GM23338 (cell line): ENCODE measurements around the gene COG7. TPM values are rescaled to one million over a fixed set of nuclear protein-coding genes. Genes with fewer than 3 reads are reported as not detected.

Experiments
- ATAC-seq: fragments of 200-7000 bp; cut with Tn5 transposase; 3 replicates; pipeline ENCODE4 v1.9.1; 2020
- DNase-seq: peaks from one replicate; pipeline ENCODE4 v3.0.0-alpha.2; 2015; ENCODE audit warnings: low spot score
- H2AFZ ChIP-seq: fragments of 200-600 bp; sonication (generic); 2 replicates; pipeline ENCODE4 v1.8.0; 2016; ENCODE audit warnings: antibody characterized with exemption, mild to moderate bottlenecking, moderate library complexity
- H3F3A ChIP-seq: fragments of 200-600 bp; sonication (generic); replicated peaks from 2 replicates; pipeline ENCODE4 v1.8.0; 2017; ENCODE audit warnings: antibody characterized with exemption, mixed run types, low read depth
- H3K27ac ChIP-seq: fragments of 200-600 bp; sonication (generic); 2 replicates; pipeline ENCODE4 v1.6.1; 2016; ENCODE audit warnings: low read depth
- H3K27me3 ChIP-seq: fragments of 200-600 bp; sonication (generic); 2 replicates; pipeline ENCODE4 v1.8.0; 2016; ENCODE audit warnings: mild to moderate bottlenecking, mixed run types, moderate library complexity; ENCODE audit not compliant: insufficient read depth
- H3K36me3 ChIP-seq: fragments of 200-600 bp; sonication (generic); 2 replicates; pipeline ENCODE4 v1.8.0; 2016; ENCODE audit warnings: mild to moderate bottlenecking; ENCODE audit not compliant: insufficient read depth
- H3K4me1 ChIP-seq: fragments of 200-600 bp; sonication (generic); 2 replicates; pipeline ENCODE4 v1.8.0; 2016; ENCODE audit warnings: mild to moderate bottlenecking, moderate library complexity; ENCODE audit not compliant: insufficient read depth
- H3K4me2 ChIP-seq: fragments of 200-600 bp; sonication (generic); 2 replicates; pipeline ENCODE4 v1.7.1; 2017; ENCODE audit warnings: mixed run types
- H3K4me3 ChIP-seq: fragments of 200-600 bp; sonication (generic); 2 replicates; pipeline ENCODE4 v1.6.1; 2016; ENCODE audit warnings: mixed run types
- H3K79me2 ChIP-seq: fragments of 200-600 bp; sonication (generic); replicated peaks from 2 replicates; pipeline ENCODE4 v1.8.0; 2017; ENCODE audit warnings: mild to moderate bottlenecking; ENCODE audit not compliant: insufficient read depth
- H3K9me2 ChIP-seq: fragments of 200-600 bp; sonication (generic); 2 replicates; pipeline ENCODE4 v1.8.0; 2017; ENCODE audit not compliant: insufficient read depth
- H4K20me1 ChIP-seq: fragments of 200-600 bp; sonication (generic); replicated peaks from 2 replicates; pipeline ENCODE4 v1.8.0; 2017; ENCODE audit warnings: mild to moderate bottlenecking; ENCODE audit not compliant: insufficient read depth
- H3K27ac Mint-ChIP-seq: 2 replicates; pipeline ENCODE4 v1.8.0; 2020; ENCODE audit warnings: inconsistent platforms, mild to moderate bottlenecking, moderate library complexity, mixed read lengths
- H3K27me3 Mint-ChIP-seq: 3 replicates; pipeline ENCODE4 v1.8.0; 2022; ENCODE audit warnings: low read depth, mild to moderate bottlenecking, moderate library complexity, mixed read lengths, inconsistent platforms; ENCODE audit not compliant: insufficient read depth, poor library complexity
- H3K36me3 Mint-ChIP-seq: 3 replicates; pipeline ENCODE4 v1.8.0; 2021; ENCODE audit warnings: low read depth, mild to moderate bottlenecking, inconsistent platforms, moderate library complexity, mixed read lengths
- H3K4me1 Mint-ChIP-seq: 3 replicates; pipeline ENCODE4 v1.8.0; 2020; ENCODE audit warnings: mild to moderate bottlenecking, inconsistent platforms, mixed read lengths
- H3K4me3 Mint-ChIP-seq: 3 replicates; pipeline ENCODE4 v1.8.0; 2021; ENCODE audit warnings: moderate library complexity, mild to moderate bottlenecking, inconsistent platforms, mixed read lengths
- H3K9me3 Mint-ChIP-seq: 3 replicates; pipeline ENCODE4 v1.8.0; 2020; ENCODE audit warnings: moderate library complexity, mild to moderate bottlenecking, inconsistent platforms, mixed read lengths
- CREB1 ChIP-seq: fragments of 250-450 bp; sonication (Bioruptor Pico); IDR thresholded peaks from 2 replicates; pipeline ENCODE4 v1.5.0; 2020; ENCODE audit warnings: low read depth, mild to moderate bottlenecking, moderate library complexity
- CTCF ChIP-seq, 2 experiments: fragments of 200-600 bp in 1 of 2; sonication (generic) in 1 of 2; conservative IDR thresholded peaks; 2 replicates each; pipeline versions ENCODE4 v1.5.1 to v1.6.1; 2016 to 2017; ENCODE audit warnings: antibody characterized with exemption in 2 of 2, low read depth in 2 of 2, mild to moderate bottlenecking in 2 of 2, moderate library complexity in 1 of 2
- ETS1 ChIP-seq: IDR thresholded peaks from 2 replicates; pipeline ENCODE4 v1.6.1; 2016; ENCODE audit warnings: antibody characterized with exemption
- EZH2 ChIP-seq: fragments of 200-600 bp; sonication (generic); IDR thresholded peaks from one replicate; pipeline ENCODE4 v1.8.0; 2017; ENCODE audit warnings: antibody characterized with exemption, mild to moderate bottlenecking, low read depth; ENCODE audit not compliant: unreplicated experiment
- EZH2phosphoT487 ChIP-seq: fragments of 200-600 bp; sonication (generic); IDR thresholded peaks from one replicate; pipeline ENCODE4 v1.8.1; 2018; ENCODE audit warnings: antibody characterized with exemption; ENCODE audit not compliant: unreplicated experiment
- JUNB ChIP-seq: IDR thresholded peaks from one replicate; pipeline ENCODE4 v1.6.1; 2016; ENCODE audit warnings: antibody characterized with exemption; ENCODE audit not compliant: unreplicated experiment
- NANOG ChIP-seq: IDR thresholded peaks from 2 replicates; pipeline ENCODE4 v1.6.1; 2016; ENCODE audit warnings: antibody characterized with exemption, borderline replicate concordance
- POLR2AphosphoS5 ChIP-seq: IDR thresholded peaks from 2 replicates; pipeline ENCODE4 v1.6.1; 2016; ENCODE audit warnings: antibody characterized with exemption, low read depth
- REST ChIP-seq: IDR thresholded peaks from one replicate; pipeline ENCODE4 v1.6.1; 2018; ENCODE audit warnings: antibody characterized with exemption; ENCODE audit not compliant: unreplicated experiment
- STAT1 ChIP-seq: IDR thresholded peaks from one replicate; pipeline ENCODE4 v1.6.1; 2016; ENCODE audit warnings: antibody characterized with exemption; ENCODE audit not compliant: unreplicated experiment
- ZNF114 ChIP-seq: fragments of 250-450 bp; sonication (Bioruptor Pico); IDR thresholded peaks from 2 replicates; pipeline ENCODE4 v1.5.0; 2020; ENCODE audit warnings: mild to moderate bottlenecking, moderate library complexity
- ZNF331 ChIP-seq: fragments of 250-450 bp; sonication (Bioruptor Pico); IDR thresholded peaks from 2 replicates; pipeline ENCODE4 v1.5.0; 2020; ENCODE audit warnings: low read depth, mild to moderate bottlenecking, moderate library complexity
- polyA plus RNA-seq: library from polyadenylated mRNA; unstranded; fragments of >200 nt; fragmentation: Nextera tagmentation; extraction: Ambion mirVana; gene quantifications from 2 replicates; pipeline ENCODE4 v1.2.1, GENCODE V29; 2016
- total RNA-seq: library from RNA; depleted of rRNA; stranded (reverse); fragments of >200 nt; shearing (Covaris generic); gene quantifications from 2 replicates; pipeline ENCODE4 v1.2.3, GENCODE V29; 2014
- TF ChIP-seq, protein P1 (sequence below): fragments of 250-450 bp; sonication (Bioruptor Pico); IDR thresholded peaks from 2 replicates; pipeline ENCODE4 v1.5.0; 2020; ENCODE audit warnings: mild to moderate bottlenecking, moderate library complexity

Gene COG7
- total and polyA plus RNA-seq, 2 experiments from 2014 or later = 9.2 to 20.0 TPM

DNA sequence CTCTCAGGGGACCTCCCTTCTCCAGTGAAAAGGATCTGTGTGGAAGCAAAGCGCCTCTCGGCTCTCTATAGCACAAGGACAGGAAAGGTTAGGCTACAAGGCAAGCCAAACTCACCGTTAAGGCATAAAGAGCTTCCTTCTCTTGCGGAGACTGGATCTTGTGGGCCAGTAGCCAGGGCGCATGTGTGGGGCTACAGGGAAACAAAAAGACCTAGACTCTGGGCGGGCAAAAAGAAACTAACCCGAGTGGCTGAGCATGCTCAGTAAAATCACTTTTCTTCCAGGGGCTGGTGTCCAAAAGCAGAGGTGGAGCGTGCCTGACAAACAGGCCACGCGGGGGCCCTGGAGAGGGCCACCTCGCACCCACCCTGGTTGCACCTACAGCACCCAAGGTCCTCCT lies 41.2 kb upstream of the COG7 start:
- ATAC-seq = no peak
- Histone ChIP-seq H3K27me3 (no peaks in the 10 kb centered on the region), H3K4me1 (no peaks in the 10 kb centered on the region), H3K4me3 (no peak overlapping the region), H3K4me2 (no peak overlapping the region), H3K27ac (no peak overlapping the region), H3K9me2 (no peaks in the 10 kb centered on the region), H3F3A (no peaks in the 10 kb centered on the region), H4K20me1 (peaks cover 48% of the 10 kb centered on the region), H3K36me3 (peaks cover 59% of the 10 kb centered on the region), H2AFZ (no peak overlapping the region), H3K79me2 (peaks cover 34% of the 10 kb centered on the region)
- Mint-ChIP-seq H3K36me3 (peaks cover 71% of the 10 kb centered on the region), H3K4me1 (peaks cover 5% of the 10 kb centered on the region; the same call in 1 of the 3 replicates), H3K27me3 (no peaks in the 10 kb centered on the region), H3K4me3 (no peak overlapping the region), H3K9me3 (no peaks in the 10 kb centered on the region), H3K27ac (no peak overlapping the region)
- no peak for DNase-seq
- TF ChIP-seq STAT1 (no peak), CTCF (conservative IDR thresholded peaks at IDR 0.05; ENCODE audit: low read depth in 2 of 2) (no peak), NANOG (no peak), JUNB (no peak), EZH2phosphoT487 (no peak), ZNF114 (CRISPR knock-in tag) (no peak), ETS1 (no peak), POLR2AphosphoS5 (no peak), EZH2 (no peak), ZNF331 (CRISPR knock-in tag) (no peak), CREB1 (CRISPR knock-in tag) (no peak), REST (no peak)
- TF ChIP-seq, protein P1, sequence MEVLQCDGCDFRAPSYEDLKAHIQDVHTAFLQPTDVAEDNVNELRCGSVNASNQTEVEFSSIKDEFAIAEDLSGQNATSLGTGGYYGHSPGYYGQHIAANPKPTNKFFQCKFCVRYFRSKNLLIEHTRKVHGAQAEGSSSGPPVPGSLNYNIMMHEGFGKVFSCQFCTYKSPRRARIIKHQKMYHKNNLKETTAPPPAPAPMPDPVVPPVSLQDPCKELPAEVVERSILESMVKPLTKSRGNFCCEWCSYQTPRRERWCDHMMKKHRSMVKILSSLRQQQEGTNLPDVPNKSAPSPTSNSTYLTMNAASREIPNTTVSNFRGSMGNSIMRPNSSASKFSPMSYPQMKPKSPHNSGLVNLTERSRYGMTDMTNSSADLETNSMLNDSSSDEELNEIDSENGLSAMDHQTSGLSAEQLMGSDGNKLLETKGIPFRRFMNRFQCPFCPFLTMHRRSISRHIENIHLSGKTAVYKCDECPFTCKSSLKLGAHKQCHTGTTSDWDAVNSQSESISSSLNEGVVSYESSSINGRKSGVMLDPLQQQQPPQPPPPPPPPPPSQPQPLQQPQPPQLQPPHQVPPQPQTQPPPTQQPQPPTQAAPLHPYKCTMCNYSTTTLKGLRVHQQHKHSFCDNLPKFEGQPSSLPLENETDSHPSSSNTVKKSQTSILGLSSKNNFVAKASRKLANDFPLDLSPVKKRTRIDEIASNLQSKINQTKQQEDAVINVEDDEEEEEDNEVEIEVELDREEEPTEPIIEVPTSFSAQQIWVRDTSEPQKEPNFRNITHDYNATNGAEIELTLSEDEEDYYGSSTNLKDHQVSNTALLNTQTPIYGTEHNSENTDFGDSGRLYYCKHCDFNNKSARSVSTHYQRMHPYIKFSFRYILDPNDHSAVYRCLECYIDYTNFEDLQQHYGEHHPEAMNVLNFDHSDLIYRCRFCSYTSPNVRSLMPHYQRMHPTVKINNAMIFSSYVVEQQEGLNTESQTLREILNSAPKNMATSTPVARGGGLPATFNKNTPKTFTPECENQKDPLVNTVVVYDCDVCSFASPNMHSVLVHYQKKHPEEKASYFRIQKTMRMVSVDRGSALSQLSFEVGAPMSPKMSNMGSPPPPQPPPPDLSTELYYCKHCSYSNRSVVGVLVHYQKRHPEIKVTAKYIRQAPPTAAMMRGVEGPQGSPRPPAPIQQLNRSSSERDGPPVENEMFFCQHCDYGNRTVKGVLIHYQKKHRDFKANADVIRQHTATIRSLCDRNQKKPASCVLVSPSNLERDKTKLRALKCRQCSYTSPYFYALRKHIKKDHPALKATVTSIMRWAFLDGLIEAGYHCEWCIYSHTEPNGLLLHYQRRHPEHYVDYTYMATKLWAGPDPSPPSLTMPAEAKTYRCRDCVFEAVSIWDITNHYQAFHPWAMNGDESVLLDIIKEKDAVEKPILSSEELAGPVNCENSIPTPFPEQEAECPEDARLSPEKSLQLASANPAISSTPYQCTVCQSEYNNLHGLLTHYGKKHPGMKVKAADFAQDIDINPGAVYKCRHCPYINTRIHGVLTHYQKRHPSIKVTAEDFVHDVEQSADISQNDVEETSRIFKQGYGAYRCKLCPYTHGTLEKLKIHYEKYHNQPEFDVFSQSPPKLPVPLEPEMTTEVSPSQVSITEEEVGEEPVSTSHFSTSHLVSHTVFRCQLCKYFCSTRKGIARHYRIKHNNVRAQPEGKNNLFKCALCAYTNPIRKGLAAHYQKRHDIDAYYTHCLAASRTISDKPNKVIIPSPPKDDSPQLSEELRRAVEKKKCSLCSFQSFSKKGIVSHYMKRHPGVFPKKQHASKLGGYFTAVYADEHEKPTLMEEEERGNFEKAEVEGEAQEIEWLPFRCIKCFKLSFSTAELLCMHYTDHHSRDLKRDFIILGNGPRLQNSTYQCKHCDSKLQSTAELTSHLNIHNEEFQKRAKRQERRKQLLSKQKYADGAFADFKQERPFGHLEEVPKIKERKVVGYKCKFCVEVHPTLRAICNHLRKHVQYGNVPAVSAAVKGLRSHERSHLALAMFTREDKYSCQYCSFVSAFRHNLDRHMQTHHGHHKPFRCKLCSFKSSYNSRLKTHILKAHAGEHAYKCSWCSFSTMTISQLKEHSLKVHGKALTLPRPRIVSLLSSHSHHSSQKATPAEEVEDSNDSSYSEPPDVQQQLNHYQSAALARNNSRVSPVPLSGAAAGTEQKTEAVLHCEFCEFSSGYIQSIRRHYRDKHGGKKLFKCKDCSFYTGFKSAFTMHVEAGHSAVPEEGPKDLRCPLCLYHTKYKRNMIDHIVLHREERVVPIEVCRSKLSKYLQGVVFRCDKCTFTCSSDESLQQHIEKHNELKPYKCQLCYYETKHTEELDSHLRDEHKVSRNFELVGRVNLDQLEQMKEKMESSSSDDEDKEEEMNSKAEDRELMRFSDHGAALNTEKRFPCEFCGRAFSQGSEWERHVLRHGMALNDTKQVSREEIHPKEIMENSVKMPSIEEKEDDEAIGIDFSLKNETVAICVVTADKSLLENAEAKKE (CRISPR knock-in tag) = no peak
